Osteoblast (primary cell): ENCODE measurements around the gene KCTD11. TPM values are rescaled to one million over a fixed set of nuclear protein-coding genes. Genes with fewer than 3 reads are reported as not detected.

Experiments
- DNase-seq: peaks from one replicate; pipeline ENCODE4 v3.0.0; 2011; ENCODE audit warnings: low spot score, mixed read lengths; ENCODE audit not compliant: insufficient read length; ENCODE audit errors: missing footprints
- H2AFZ ChIP-seq: 2 replicates; pipeline ENCODE4 v1.6.0; 2011; ENCODE audit warnings: mild to moderate bottlenecking, low read length
- H3K27ac ChIP-seq: 2 replicates; pipeline ENCODE4 v1.5.1; 2011; ENCODE audit warnings: mild to moderate bottlenecking, low read depth, low read length, moderate library complexity
- H3K27me3 ChIP-seq: 2 replicates; pipeline ENCODE4 v1.6.0; 2012; ENCODE audit warnings: mild to moderate bottlenecking, control low read depth, inconsistent platforms, low read length, moderate library complexity; ENCODE audit not compliant: insufficient read depth
- H3K36me3 ChIP-seq: 2 replicates; pipeline ENCODE4 v1.5.1; 2011; ENCODE audit warnings: mild to moderate bottlenecking, low read length, control low read depth, moderate library complexity; ENCODE audit not compliant: insufficient read depth
- H3K4me1 ChIP-seq: 2 replicates; pipeline ENCODE4 v1.5.1; 2011; ENCODE audit warnings: mild to moderate bottlenecking, low read length, control low read depth, moderate library complexity; ENCODE audit not compliant: insufficient read depth
- H3K4me2 ChIP-seq: 2 replicates; pipeline ENCODE4 v1.6.0; 2011; ENCODE audit warnings: mild to moderate bottlenecking, low read length; ENCODE audit not compliant: insufficient read depth
- H3K4me3 ChIP-seq: fragments of 200-600 bp; sonication (generic); 3 replicates; pipeline ENCODE4 v1.5.1; 2012; ENCODE audit warnings: mild to moderate bottlenecking, low read length, inconsistent platforms; ENCODE audit not compliant: insufficient read depth
- H3K79me2 ChIP-seq: 2 replicates; pipeline ENCODE4 v1.6.0; 2012; ENCODE audit warnings: mild to moderate bottlenecking, low read length, control low read depth, inconsistent platforms; ENCODE audit not compliant: insufficient read depth
- H3K9me3 ChIP-seq: 2 replicates; pipeline ENCODE4 v1.5.1; 2011; ENCODE audit warnings: low read depth, low read length, control low read depth
- H4K20me1 ChIP-seq: 2 replicates; pipeline ENCODE4 v1.6.0; 2012; ENCODE audit warnings: mild to moderate bottlenecking, low read length, control low read depth; ENCODE audit not compliant: insufficient read depth
- CTCF ChIP-seq: IDR thresholded peaks from 2 replicates; pipeline ENCODE4 v1.5.1; 2011; ENCODE audit warnings: mild to moderate bottlenecking, low read depth, low read length, moderate library complexity; ENCODE audit errors: extremely low read depth
- total RNA-seq: library from RNA; depleted of rRNA; stranded (reverse); fragments of >200 nt; gene quantifications from 2 replicates; pipeline ENCODE4 v1.2.3, GENCODE V29; 2012

KCTD11 gene
- total RNA-seq, 1 donor = 11.9 TPM

- Histone ChIP-seq H3K4me3 (peak overlapping the region; percentile 85), H4K20me1 (peaks cover 2% of the 10 kb centered on the region), H3K27ac (no peak overlapping the region), H3K36me3 (peaks cover 37% of the 10 kb centered on the region), H3K4me2 (peak overlapping the region; percentile 95), H2AFZ (no peak overlapping the region), H3K9me3 (no peaks in the 10 kb centered on the region), H3K27me3 (no peaks in the 10 kb centered on the region), H3K79me2 (peaks cover 7% of the 10 kb centered on the region), H3K4me1 (peaks cover 11% of the 10 kb centered on the region)
- TF ChIP-seq CTCF = no peak
- peak; percentile 80 for DNase-seq
Observed at GRCh38 chr17:7392696-7393612, 41.0 kb downstream of the KCTD11 start.

DNA sequence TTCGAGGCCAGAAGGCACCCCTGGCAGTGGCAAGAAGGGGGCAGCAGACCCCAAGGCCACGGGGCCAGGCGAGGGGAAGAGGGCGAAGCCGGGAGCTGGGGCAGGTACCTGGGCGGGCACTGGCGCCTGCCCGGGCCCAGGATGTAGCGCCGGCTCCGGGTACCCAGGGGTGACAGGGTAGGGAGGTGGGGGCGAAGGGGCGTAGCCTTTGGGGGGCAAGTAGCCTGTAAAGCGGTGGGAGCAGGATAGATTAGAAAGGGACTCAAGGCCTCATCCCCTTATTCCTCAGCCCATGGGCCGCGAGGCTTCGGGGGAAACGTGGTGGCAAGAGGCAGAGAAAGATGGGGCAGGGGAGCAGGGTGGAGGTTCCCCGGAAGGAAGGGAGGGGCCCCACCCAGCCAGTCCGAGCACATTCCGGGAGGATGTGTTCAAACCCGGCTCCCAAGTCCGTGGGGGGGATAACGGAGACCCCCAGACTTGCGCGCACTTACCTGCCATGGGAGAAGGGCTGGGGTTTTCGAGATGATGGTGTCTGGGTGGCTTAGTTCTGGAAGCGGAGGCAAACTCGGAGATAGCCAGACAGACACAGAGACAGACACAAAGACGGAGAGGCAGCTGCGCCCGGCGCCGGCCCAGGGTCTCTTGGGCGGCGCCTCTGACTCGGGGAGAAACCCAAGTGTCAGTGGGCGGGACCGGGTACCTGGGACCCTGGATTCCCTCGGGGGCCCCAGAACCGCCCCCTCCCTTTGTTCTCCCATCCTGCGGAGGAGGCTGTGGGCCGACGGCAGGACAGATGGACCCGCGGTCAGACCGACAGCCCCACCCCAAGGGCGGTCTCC, 41.9 kb downstream of the KCTD11 start:
- DNase-seq = peak; percentile 96
- Histone ChIP-seq H2AFZ (peak overlapping the region; percentile 89), H3K36me3 (peaks cover 36% of the 10 kb centered on the region), H4K20me1 (peaks cover under 1% of the 10 kb centered on the region), H3K27me3 (no peaks in the 10 kb centered on the region), H3K4me2 (peak overlapping the region; percentile 95), H3K4me1 (peaks cover 11% of the 10 kb centered on the region), H3K79me2 (peaks cover 7% of the 10 kb centered on the region), H3K9me3 (no peaks in the 10 kb centered on the region), H3K27ac (peak overlapping the region; percentile 41), H3K4me3 (peak overlapping the region; percentile 85)
- peak; percentile 5 for TF ChIP-seq CTCF

DNA sequence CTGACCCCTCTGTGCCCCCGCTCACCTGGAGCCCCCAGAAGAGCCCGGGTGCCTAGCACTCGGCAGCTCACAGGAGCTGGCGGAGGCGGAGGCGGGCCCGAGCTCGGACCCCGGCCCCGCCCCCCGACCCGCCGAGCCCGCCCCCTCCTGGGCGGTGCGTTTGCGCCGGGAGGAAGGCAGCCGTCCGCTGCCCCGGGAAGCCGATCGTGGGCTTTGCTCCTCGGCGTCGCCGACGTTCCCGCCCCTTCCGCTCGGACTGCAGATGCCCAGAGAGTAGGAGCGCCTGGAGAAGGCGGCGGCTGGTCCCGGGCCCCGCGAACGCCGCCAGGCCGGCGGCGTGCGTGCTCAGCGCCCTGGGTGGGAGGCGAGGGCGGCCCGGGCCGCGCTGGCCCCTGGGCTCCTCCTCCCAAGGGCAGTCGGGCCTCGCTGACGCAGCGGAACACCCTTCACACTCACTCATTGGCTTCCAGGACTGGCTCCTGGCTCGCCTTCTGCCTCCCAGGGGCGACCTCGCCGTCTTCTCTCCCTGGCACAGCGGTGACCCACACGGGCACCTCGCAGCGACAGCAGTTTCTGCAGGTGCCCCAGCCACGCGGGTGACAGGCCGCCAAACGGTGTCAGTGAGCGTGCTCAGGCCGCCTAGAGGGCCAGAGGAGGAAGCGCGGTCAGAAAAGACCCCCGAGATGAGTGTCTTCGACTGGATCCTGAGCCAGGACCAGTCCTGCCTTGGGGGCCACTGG, 42.7 kb downstream of the KCTD11 start, which contains the start of gene PLSCR3:
TSS of gene PLSCR3 (minus strand) at position 74 of the 740 bp plus-strand sequence. CDS start 415 bp downstream, outside the sequence.
- no peaks in the 10 kb centered on the region for H3K27me3 ChIP-seq
- H4K20me1 ChIP-seq = no peaks in the 10 kb centered on the region

More for the DNA sequence above, 42.7 kb downstream of the KCTD11 start, which contains the start of gene PLSCR3:
- Histone ChIP-seq H3K79me2 (peaks cover 7% of the 10 kb centered on the region), H3K4me2 (peak within 1 kb of the TSS; percentile 95), H3K9me3 (no peaks in the 10 kb centered on the region), H3K36me3 (peaks cover 28% of the 10 kb centered on the region), H3K4me1 (peaks cover 11% of the 10 kb centered on the region), H2AFZ (peak within 1 kb of the TSS; percentile 96), H3K27ac (peak within 1 kb of the TSS; percentile 85), H3K4me3 (peak within 1 kb of the TSS; percentile 85)
- peak; percentile 100 for DNase-seq
- TF ChIP-seq CTCF = peak; percentile 25
